ENCODE measurements around the gene HOXC4.
"Not testable (repeated sequence)": the region's sequence is repeated elsewhere in the genome, so short reads cannot be mapped to it uniquely, and the experiment has no call there.

GRCh38 chr12:54100588-54100987 is 47.0 kb downstream of the HOXC4 start:
- not testable (repeated sequence) for TF ChIP-seq CTCF, POLR2A (IDR thresholded peaks at IDR 0.05)
